GM18526 (cell line): ENCODE results near the gene VPS37C.

Source experiments
- POLR2A ChIP-seq: IDR thresholded peaks from 3 replicates; pipeline ENCODE4 v1.6.1; 2011; ENCODE audit not compliant: insufficient read length; ENCODE audit errors: extremely low read depth

The VPS37C gene

GRCh38 chr11:61082931-61083531 is 78.2 kb downstream of the VPS37C start:
- TF ChIP-seq POLR2A = no peak

DNA sequence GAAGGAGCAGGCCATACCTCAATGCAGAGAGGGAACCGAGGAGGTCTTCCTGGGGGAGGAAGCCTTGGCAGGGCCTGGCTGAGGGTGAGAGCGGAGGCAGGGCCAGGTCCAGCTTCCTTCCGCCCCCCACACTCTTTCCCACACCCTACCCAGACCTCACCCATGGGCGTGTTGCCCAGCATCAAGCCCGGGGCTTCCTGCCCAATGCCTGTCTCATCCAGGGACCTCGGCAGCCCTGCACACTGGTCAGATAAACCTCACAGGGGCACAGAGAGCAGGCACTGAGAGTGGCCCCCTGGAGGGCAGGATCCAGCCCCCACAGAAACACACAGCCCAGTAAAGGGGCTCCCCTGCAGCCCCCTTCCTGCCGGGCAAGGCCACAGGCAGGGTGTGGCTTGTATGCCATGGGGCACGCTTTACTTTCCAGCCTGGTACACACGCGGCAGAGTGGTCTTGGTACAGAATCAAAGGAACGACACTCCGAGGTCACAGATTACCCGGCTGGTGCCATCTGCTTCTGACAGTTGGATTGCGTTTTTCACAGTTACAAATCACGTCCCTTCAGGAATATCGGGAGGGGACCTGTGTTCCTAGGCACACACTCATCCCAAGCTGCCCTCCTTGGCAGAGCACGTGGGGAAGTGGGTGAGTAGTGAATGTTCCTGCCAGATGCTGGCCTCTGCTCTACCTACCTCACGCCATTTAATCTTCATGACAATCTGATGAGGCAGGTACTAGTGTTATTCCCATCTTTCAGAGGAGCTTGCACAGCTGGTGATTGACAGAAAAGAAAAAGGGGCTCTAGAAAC is 79.0 kb downstream of the VPS37C start:
- TF ChIP-seq POLR2A = no peak

DNA sequence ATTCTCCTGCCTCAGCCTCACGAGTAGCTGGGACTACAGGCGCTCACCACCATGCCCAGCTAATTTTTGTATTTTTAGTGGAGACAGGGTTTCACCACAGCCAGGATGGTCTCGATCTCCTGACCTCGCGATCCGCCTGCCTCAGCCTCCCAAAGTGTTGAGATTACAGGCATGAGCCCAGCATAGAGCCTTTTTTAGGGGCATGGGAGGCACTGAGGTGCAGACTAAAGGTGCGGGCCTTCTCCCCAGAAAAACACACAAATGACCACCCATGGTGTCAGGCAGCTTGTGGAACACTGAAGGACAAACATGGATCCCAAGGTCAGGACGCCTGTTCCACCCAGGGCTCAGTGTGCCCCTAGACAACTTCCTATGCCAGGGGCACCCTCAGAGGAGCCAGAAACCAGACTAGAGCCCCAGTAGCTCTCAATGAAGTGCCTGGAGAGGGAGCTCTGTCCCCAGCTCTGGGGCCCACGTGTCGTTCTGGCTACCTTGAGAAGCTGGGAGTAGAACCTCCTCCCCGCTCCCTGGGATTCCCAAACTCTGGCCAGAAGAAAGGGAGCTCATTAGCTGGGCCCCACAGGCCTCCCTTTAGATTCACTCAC is 80.1 kb downstream of the VPS37C start:
- no peak for TF ChIP-seq POLR2A

GRCh38 chr11:61080526-61080925 is 80.7 kb downstream of the VPS37C start:
- no peak for TF ChIP-seq POLR2A
